Type B pancreatic cell (in vitro differentiated cells): ENCODE data around the gene BNIP3. TPM values are rescaled to one million over a fixed set of nuclear protein-coding genes. Genes with fewer than 3 reads are reported as not detected.

ENCODE experiments used
- DNase-seq: peaks from one replicate; pipeline ENCODE4 v3.0.0; 2021; ENCODE audit warnings: mixed read lengths; ENCODE audit not compliant: unreplicated experiment; ENCODE audit errors: extremely low spot score
- H3K27ac Mint-ChIP-seq: 2 replicates; pipeline ENCODE4 v1.8.0; 2021; ENCODE audit warnings: mild to moderate bottlenecking, mixed read lengths
- H3K27me3 Mint-ChIP-seq: 2 replicates; pipeline ENCODE4 v1.8.0; 2021; ENCODE audit warnings: mixed read lengths
- H3K36me3 Mint-ChIP-seq: 2 replicates; pipeline ENCODE4 v1.8.0; 2021; ENCODE audit warnings: mixed read lengths
- H3K4me1 Mint-ChIP-seq: one replicate; pipeline ENCODE4 v1.8.0; 2021; ENCODE audit warnings: mixed read lengths; ENCODE audit not compliant: unreplicated experiment
- H3K4me3 Mint-ChIP-seq: 2 replicates; pipeline ENCODE4 v1.8.0; 2021; ENCODE audit warnings: mild to moderate bottlenecking, mixed read lengths
- H3K9me3 Mint-ChIP-seq: 2 replicates; pipeline ENCODE4 v1.8.0; 2021; ENCODE audit warnings: mixed read lengths
- long read RNA-seq: library from polyadenylated mRNA; unstranded; transcript quantifications from one replicate; pipeline ENCODE4 v2.0.0, GENCODE V29; 2020
- total RNA-seq: library from RNA; stranded (reverse); gene quantifications from 2 replicates; pipeline ENCODE4 v1.2.1, GENCODE V29; 2021; ENCODE audit warnings: low replicate concordance
- TF ChIP-seq, protein P1 (sequence below): fragments of 200-600 bp; sonication (generic); conservative IDR thresholded peaks from 2 replicates; pipeline ENCODE4 v1.5.0; 2021; ENCODE audit warnings: antibody characterized with exemption, mild to moderate bottlenecking

BNIP3 gene, protein sequence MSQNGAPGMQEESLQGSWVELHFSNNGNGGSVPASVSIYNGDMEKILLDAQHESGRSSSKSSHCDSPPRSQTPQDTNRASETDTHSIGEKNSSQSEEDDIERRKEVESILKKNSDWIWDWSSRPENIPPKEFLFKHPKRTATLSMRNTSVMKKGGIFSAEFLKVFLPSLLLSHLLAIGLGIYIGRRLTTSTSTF
- total RNA-seq: 24.2 and 30.2 TPM in 2 replicates
- long read RNA-seq, transcript BNIP3-201 (6 exons, 2,861 nt): major isoform, 300 of 321 reads
- long read RNA-seq, transcript BNIP3-204 (6 exons, 1,062 nt): minor isoform, 5 of 321 reads
- long read RNA-seq, partial matches to known transcripts: 9 of 321 reads
- long read RNA-seq, other reads (novel, unspliced or antisense): 6 of 321 reads

DNA sequence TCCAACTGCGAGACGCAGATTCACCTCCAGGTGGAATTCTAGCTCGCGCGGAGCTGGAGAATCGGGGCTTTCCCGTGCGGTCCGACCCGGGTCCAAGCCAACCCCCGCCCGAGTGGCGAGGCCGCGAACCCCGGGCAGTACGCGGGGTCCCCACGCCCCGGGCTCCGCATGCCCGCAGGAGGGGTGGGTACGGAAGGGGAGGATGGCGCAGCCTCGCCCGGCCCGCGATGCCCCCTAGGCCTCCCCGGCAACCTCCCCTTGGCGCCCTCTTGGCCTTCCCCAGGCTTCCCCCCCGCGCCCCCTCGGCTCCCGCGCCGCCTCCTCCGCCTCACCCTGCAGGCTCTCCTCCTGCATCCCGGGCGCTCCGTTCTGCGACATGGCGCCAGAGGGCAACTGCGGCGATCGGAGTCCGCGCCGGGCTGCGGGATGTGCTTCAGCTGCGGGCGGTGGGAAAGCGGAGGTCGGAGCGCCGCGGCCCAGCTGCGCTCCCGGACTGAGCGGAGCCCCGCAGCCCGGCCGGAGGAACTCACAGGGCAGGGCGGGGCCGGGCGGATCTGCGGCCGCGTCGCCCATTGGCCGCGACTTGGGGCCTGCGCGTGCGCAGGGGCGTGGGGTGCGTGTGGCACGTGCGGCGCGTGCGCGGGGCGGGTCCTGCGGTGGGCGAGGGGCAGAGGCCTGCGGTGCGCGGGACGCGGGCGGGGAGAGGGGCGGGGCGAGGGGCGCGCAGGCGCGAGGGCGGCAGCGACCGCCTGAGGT lies at the start of gene BNIP3:
BNIP3 (minus strand) TSS at position 495 of the 756 bp plus-strand sequence; CDS start at position 378, 117 bp downstream.
- H3K4me3 Mint-ChIP-seq: peak within 1 kb of the TSS; percentile 87
- peak within 1 kb of the TSS; percentile 24 for H3K27ac Mint-ChIP-seq
- DNase-seq: peak; percentile 98
- H3K4me1 Mint-ChIP-seq: peaks cover 18% of the 10 kb centered on the region
- H3K36me3 Mint-ChIP-seq: peaks cover 9% of the 10 kb centered on the region
- peaks cover 42% of the 10 kb centered on the region for H3K27me3 Mint-ChIP-seq
- TF ChIP-seq, protein P1, sequence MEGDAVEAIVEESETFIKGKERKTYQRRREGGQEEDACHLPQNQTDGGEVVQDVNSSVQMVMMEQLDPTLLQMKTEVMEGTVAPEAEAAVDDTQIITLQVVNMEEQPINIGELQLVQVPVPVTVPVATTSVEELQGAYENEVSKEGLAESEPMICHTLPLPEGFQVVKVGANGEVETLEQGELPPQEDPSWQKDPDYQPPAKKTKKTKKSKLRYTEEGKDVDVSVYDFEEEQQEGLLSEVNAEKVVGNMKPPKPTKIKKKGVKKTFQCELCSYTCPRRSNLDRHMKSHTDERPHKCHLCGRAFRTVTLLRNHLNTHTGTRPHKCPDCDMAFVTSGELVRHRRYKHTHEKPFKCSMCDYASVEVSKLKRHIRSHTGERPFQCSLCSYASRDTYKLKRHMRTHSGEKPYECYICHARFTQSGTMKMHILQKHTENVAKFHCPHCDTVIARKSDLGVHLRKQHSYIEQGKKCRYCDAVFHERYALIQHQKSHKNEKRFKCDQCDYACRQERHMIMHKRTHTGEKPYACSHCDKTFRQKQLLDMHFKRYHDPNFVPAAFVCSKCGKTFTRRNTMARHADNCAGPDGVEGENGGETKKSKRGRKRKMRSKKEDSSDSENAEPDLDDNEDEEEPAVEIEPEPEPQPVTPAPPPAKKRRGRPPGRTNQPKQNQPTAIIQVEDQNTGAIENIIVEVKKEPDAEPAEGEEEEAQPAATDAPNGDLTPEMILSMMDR: peak; percentile 51
- no peaks in the 10 kb centered on the region for H3K9me3 Mint-ChIP-seq

DNA sequence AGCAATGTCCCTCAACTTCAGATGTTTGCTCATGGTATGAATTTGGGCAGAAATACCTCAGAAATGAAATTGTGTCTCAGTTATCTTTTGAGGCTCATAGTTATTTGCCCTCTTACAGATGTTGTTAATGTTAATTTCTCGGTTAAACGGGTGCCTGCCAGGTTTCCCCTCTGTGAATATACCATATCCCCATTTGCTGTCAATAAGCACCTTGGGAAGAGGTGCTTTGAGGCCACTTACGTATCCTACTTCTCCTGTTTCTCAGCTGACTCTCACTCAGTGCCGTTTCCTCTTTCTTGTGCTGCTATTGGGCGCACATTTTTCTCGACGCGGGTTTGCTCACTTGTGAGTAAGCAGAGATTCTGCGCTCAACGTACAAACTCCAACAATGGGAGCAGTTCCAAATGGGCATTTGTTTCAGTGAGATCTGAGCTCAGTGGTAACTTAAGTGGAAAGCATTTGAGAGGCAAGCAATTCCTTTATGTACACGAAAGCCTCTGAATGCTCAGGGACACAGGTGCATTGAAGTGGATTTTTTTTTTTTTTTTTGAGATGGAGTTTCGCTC lies 49.3 kb upstream of the BNIP3 start:
- Mint-ChIP-seq H3K4me3 (no peak overlapping the region), H3K36me3 (no peaks in the 10 kb centered on the region), H3K4me1 (no peaks in the 10 kb centered on the region), H3K27ac (no peak overlapping the region), H3K9me3 (no peaks in the 10 kb centered on the region), H3K27me3 (peaks cover 89% of the 10 kb centered on the region)
- DNase-seq: no peak
- TF ChIP-seq, protein P1: no peak

DNA sequence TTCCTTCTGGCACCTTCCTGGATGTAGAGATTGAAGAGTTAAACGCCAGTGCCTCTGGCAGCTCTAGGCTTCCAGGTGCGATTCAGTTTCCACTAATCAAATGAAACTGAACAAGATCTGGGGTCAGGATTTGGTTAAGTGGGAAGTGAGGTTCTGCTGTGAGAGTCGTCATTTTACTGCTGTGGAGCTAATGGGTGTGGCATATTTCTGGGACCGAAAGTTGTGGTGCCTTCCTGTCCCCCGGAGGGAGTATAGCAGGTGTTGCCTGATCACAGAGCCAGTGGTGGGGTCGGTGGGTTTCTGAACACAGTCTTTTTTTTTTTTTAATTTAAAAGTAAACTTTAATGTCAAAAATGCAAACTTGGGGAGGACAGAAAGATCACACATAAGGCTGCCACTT lies 47.0 kb upstream of the BNIP3 start:
- no peak overlapping the region for H3K4me3 Mint-ChIP-seq
- no peak for DNase-seq
- no peak overlapping the region for H3K27ac Mint-ChIP-seq
- no peaks in the 10 kb centered on the region for H3K9me3 Mint-ChIP-seq
- TF ChIP-seq, protein P1: no peak
- H3K4me1 Mint-ChIP-seq: no peaks in the 10 kb centered on the region
- H3K36me3 Mint-ChIP-seq: no peaks in the 10 kb centered on the region
- H3K27me3 Mint-ChIP-seq: peaks cover 85% of the 10 kb centered on the region

DNA sequence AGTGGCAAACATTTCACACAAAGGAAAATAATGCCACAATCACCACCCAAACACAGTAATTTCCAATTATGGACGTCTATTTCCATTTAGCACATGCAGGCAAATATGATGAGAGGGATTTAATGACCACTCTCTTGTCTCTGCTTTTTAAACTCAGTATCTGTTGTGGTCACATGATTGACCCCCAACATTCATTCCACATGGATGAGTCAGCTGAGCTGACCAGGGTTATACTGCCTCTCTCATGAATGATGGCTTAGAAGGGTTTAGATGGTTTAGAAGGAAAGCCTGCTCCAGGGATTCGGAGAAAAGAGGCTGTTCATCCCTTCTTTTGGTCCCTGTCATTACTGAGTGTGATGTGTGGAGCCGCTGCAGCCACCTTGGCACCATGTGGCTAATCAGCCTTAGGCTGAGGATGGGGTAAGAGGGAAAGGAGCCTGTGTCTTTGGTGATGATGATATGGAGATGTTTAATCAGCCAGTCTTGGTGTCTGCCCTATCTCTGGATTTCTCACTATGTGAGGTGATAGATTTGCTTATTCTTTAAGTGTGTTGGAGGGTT lies 45.8 kb upstream of the BNIP3 start:
- TF ChIP-seq, protein P1: no peak
- Mint-ChIP-seq H3K36me3 (no peaks in the 10 kb centered on the region), H3K9me3 (no peaks in the 10 kb centered on the region), H3K4me1 (peaks cover 5% of the 10 kb centered on the region), H3K27me3 (peaks cover 82% of the 10 kb centered on the region), H3K27ac (no peak overlapping the region), H3K4me3 (no peak overlapping the region)
- no peak for DNase-seq

DNA sequence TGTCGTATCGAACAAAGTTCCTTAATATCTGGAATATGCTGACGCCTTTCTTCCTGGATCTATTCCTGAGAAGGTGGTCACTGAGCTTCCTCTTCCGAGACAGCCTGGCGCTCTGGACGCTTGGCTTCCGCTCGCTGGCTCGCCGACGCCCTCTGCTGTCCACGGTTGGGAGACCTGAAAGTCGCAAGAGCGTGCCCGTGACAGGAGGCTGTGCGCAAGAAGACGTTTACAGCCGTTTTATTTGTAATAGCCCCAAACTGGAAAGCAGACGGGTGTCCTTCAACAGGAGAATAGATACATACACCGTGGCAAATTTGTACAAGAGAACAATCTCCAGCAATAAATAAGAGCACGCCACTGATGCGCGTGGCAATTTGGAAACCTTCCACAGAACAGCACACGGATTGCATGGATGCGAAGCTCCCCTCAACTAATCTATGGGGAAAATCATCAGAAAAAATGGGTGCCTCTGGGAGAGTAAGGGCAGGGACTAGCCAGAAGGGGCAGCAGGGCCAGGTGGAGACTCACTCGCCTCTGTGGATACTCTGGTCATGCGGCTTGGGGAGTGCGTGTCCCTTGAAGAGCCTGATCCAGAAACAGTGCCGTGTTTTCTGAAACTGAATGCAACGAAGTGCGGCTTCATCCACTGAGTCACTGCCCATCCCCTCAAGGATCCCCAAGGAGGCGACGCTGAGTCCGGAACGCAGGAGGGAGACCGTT lies 41.5 kb upstream of the BNIP3 start:
- DNase-seq: peak; percentile 84
- peak overlapping the region; percentile 9 for H3K4me3 Mint-ChIP-seq
- H3K27ac Mint-ChIP-seq: no peak overlapping the region
- H3K36me3 Mint-ChIP-seq: no peaks in the 10 kb centered on the region
- H3K27me3 Mint-ChIP-seq: peaks cover 57% of the 10 kb centered on the region
- peaks cover 5% of the 10 kb centered on the region for H3K4me1 Mint-ChIP-seq
- TF ChIP-seq, protein P1: peak; percentile 88
- no peaks in the 10 kb centered on the region for H3K9me3 Mint-ChIP-seq
